ENCODE measurements around the gene TESMIN.

DNA sequence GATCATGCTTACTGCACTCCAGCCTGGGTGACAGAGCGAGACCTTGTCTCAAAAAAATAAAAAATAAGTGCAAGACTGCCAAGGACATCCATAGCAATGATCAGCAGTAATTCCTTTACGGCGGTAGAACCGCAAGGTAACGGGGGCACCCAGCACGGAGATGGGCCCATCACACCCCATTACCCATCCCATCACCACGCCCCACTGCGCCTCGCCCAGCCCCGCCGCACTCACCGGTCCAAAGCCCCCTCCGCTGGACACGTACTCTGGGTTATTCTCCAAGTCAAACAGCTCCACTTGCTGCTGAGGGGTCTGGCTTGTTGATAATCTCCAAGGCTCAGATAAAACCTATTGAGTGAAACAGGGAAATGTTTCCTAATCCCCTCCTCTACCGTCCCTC is 8.7 kb upstream of the TESMIN start:
- no peak for TF ChIP-seq RAD21 (IDR thresholded peaks at IDR 0.05; ENCODE audit: low read depth)
- TF ChIP-seq, protein P1, sequence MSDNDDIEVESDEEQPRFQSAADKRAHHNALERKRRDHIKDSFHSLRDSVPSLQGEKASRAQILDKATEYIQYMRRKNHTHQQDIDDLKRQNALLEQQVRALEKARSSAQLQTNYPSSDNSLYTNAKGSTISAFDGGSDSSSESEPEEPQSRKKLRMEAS (IDR thresholded peaks at IDR 0.05): no peak
- no peak for TF ChIP-seq YY1 (IDR thresholded peaks at IDR 0.05; ENCODE audit: low read depth)
- no peak for TF ChIP-seq EP300 (IDR thresholded peaks at IDR 0.05; ENCODE audit: borderline replicate concordance)

All from Ishikawa (cell line).